Measurements from ENCODE around the gene FKRP. TPM values are rescaled to one million over a fixed set of nuclear protein-coding genes. Genes with fewer than 3 reads are reported as not detected.

FKRP gene
- total and polyA plus RNA-seq, 2 of the 13 experiments (the other 11 are each of a cell fraction or from before 2014, with no cell fraction given): 7.3 to 9.8 TPM

- no peak for TF ChIP-seq IKZF5 (CRISPR knock-in tag; IDR thresholded peaks at IDR 0.05)
- no peak for TF ChIP-seq ZBTB2 (CRISPR knock-in tag; IDR thresholded peaks at IDR 0.05; ENCODE audit: low read depth)
- no peak for TF ChIP-seq NONO (IDR thresholded peaks at IDR 0.05)
- TF ChIP-seq NONO (CRISPR knock-in tag; conservative IDR thresholded peaks at IDR 0.05): 0 out of 2 replicates have a peak, but pooled peaks have one; percentile 18
- TF ChIP-seq CBX1 (IDR thresholded peaks at IDR 0.05; ENCODE audit: low read depth): no peak
- TF ChIP-seq ZNF644 (CRISPR knock-in tag; IDR thresholded peaks at IDR 0.05; ENCODE audit: low read depth): no peak
- TF ChIP-seq ZBTB42 (CRISPR knock-in tag; IDR thresholded peaks at IDR 0.05): peak; percentile 44; the same call in 1 of the 2 replicates
- no peak for TF ChIP-seq SKIL (CRISPR knock-in tag; IDR thresholded peaks at IDR 0.05; ENCODE audit: borderline replicate concordance)
- no peak for TF ChIP-seq ZNF275 (CRISPR knock-in tag; IDR thresholded peaks at IDR 0.05; ENCODE audit: borderline replicate concordance)
- TF ChIP-seq POLR2AphosphoS5 (IDR thresholded peaks at IDR 0.05; ENCODE audit: low read depth, low read length): peak; percentile 39; the same call in 1 of the 2 replicates
- no peak for TF ChIP-seq ZBTB49 (CRISPR knock-in tag; IDR thresholded peaks at IDR 0.05; ENCODE audit: borderline replicate concordance)
- no peak for TF ChIP-seq FOXK1 (CRISPR knock-in tag; IDR thresholded peaks at IDR 0.05; ENCODE audit: borderline replicate concordance, low read depth)
- no peak for TF ChIP-seq ZBTB37 (CRISPR knock-in tag; IDR thresholded peaks at IDR 0.05)
- no peak for TF ChIP-seq HBP1 (CRISPR knock-in tag; IDR thresholded peaks at IDR 0.05; ENCODE audit: low read depth)
- TF ChIP-seq ZNF484 (CRISPR knock-in tag; IDR thresholded peaks at IDR 0.05; ENCODE audit: borderline replicate concordance, low read depth): no peak
Observed at GRCh38 chr19:46717034-46717715, 28.7 kb upstream of the FKRP start, which contains the start of gene PRKD2 (continued).
